UCSD-AML1 (cell line): ENCODE data around the gene MPV17L2.

ENCODE experiments used
- DNase-seq: peaks from one replicate; lab custom pipeline; 2025; ENCODE audit not compliant: unreplicated experiment; lab: John Stamatoyannopoulos, UW

MPV17L2 gene

DNA sequence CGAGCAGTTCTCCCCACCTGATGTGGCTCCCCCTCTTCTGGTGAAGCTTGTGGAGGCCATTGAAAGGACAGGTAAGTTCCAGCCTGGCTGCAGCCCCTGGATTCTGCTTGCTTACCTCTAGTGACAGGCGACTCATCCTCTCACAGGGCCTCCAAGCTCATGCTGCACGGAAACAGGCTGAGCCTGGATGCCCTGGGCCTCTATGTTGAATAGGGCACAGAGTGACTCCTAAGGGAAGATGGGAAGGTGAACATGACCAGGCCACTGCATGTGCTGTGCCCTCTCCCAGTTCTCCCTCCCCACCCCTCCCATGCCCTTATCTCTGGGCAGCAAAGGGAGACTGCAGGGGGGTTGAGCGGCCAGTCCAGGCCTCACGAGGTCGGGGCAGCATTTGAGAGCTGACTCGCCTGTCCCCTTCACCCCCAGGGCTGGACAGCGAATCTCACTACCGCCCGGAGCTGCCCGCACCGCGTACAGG is 32.5 kb upstream of the MPV17L2 start:
- no peak for DNase-seq

DNA sequence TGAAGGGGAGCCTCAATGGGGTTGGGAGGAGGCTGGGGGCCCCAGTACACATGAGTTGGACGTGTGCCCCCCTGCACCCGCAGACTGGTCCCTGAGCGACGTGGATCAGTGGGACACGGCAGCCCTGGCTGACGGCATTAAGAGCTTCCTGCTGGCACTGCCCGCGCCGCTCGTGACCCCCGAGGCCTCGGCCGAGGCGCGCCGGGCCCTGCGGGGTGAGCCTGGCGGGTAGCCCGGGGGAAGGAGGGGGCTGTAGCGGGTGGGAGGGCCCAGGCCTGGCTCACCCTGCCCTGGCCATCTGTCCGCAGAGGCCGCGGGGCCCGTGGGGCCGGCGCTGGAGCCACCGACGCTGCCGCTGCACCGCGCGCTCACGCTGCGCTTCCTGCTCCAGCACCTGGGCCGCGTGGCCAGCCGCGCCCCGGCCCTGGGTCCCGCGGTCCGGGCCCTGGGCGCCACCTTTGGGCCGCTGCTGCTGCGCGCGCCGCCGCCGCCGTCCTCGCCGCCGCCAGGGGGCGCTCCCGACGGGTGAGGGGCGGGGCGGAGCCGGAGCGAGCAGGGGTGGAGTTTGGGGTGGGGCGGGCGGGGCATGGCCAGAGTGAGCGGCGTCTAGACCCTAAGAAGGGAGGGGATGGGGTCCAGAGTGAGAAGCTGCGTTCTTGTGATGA is 31.9 kb upstream of the MPV17L2 start:
- peak; percentile 77 for DNase-seq

DNA sequence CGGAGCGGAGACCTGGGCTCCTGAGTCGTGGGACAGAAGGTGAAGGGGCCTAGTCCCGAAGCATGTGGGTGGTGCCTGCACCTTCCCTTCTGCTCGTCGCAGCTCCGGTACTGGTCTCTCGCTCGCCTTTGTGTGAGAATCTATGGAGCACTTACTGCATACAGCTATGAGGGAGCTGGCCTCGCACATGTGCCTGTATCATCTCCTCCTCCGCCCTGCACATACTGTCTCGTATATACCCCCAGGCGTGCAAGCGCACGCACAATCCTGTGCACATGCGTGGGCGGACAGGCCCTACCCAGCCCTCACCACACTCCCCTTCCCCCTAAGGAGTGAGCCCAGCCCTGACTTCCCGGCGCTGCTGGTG is 31.4 kb upstream of the MPV17L2 start:
- DNase-seq, result no peak

DNA sequence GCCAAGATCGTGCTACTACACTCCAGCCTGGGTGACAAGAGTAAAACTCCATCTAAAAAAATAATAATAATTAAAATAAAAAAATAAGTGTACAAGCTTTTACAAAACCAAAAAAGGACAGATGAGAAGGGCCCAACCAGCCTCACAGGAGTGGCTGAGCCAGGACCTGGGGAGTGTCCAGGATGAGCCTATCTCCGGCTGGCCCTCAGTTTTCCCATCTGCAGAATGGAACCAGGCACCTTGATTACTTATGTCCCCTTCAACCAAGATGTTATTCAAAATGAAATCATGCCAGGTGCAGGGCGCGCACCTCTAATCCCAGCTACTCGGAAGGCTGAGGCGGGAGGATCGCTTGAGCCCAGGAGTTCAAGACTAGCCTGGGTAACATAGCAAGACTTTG is 28.9 kb upstream of the MPV17L2 start:
- no peak for DNase-seq

DNA sequence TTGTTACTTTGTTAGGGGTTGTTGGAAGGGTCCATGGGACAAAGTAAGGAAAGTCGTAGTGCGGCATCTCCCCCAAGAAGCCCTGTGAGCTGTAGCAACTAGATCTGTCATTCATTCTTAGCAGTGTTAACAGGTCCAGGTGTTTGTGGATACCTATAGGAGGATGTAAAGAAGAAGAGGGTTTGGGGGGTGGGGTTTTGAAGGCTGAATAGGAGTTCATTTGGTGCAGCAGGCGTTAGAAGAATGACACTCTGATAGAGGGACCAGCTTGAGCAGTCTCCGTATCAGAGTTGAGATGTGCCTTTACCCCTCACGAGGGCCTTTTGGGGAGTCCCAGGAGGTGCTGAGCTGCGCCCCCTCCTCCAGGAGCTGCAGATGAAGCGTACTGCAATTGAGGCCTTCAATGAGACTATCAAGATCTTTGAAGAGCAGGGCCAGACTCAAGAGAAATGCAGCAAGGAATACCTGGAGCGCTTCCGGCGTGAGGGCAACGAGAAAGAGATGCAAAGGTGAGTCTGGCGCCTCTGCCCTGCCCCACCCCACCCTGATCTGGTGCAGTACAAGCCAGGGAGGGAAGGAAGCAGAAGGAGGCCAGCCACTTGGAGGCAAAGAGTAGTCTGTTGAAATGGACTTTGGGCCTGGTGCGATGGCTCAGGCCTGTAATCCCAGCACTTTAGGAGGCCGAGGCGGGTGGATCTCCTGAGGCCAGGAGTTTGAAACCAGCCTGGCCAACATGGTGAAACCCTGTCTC is 27.0 kb upstream of the MPV17L2 start:
- no peak for DNase-seq

DNA sequence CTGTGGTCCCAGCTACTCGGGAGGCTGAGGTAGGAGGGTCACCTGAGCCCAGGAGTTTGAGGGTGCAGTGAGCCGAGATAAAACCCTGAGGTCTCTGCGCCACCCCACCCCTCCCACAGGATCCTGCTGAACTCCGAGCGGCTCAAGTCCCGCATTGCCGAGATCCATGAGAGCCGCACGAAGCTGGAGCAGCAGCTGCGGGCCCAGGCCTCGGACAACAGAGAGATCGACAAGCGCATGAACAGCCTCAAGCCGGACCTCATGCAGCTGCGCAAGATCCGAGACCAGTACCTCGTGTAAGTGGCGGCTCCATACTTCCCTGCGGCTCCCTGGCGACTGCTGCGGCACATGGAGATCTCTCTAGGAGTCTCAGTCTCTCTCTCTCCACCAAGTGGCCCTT is 26.0 kb upstream of the MPV17L2 start:
- DNase-seq, result no peak

DNA sequence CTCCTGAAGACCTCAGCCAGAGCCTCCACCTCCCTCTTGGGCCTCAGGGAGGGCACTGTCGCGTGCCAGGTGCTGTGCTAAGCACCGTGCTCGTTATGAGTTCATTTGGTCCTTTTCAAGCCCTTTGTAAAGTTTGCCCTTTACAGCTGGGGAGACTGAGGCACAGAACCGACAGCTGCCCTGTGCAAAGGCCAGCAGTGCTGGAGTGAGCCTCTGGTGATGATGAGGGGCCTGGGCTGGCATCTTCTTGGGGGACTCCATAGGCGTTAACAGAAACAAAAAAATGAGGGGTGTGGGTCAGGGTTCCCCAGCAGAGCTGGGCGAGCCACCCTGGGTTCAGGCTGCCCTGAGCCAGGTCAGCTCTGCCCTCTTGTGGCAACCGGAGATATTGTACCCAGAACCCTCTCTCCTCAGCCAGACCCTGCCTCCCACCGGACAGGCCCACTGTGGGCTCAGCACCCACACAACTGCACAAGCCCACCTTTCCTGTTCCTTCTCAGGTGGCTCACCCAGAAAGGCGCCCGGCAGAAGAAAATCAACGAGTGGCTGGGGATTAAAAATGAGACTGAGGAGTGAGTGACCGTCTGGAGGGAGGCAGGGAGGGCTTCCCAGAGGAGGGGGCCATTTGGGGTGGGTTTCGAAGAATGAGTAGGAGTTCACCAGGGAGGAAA is 24.9 kb upstream of the MPV17L2 start:
- peak; percentile 46 for DNase-seq

DNA sequence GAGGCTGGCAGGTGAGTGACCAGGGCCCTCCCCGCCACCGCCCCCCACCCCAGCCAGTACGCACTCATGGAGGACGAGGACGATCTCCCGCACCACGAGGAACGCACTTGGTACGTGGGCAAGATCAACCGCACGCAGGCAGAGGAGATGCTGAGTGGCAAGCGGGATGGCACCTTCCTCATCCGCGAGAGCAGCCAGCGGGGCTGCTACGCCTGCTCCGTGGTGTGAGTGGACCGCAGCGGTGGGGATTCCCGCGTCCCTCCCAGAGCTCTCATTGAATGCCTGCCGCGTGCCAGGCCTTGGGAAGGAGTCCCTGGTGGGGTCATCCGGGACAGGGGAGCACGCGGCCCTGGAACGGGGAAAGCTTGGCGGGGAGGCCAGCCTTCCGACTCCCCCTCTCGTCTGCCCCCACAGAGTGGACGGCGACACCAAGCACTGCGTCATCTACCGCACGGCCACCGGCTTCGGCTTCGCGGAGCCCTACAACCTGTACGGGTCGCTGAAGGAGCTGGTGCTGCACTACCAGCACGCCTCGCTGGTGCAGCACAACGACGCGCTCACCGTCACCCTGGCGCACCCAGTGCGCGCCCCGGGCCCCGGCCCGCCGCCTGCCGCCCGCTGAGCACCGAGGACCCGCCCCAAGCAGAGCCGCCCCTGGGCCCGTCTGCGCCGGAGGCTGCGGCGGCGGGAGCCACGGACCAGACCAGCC is 24.2 kb upstream of the MPV17L2 start:
- no peak for DNase-seq

DNA sequence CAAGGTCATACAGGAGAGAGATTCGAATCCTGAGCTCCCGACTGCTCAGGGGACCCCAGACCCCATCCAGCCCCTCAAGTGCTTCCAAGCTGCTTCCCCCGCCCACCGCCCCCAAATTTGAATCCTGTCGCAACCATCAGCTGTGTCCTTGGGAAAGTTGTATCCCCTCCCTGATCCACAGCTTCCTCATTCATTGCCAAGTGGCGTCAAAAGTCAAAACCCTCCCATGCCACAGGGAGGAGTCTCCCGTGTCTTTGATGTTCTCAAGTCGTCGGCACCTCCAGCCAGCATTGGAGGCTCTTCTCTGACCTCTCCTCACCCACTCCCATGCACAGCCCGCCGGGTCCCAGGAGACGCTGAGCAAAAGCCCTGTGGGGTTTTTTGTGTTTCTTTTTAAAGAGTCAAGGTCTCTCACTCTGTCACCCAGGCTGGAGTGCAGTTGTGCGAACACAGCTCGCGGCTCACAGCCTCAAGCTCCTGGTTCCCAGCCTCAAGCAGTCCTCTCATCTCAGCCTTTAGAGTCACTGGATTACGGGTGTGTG is 22.2 kb upstream of the MPV17L2 start:
- DNase-seq, result peak; percentile 22

DNA sequence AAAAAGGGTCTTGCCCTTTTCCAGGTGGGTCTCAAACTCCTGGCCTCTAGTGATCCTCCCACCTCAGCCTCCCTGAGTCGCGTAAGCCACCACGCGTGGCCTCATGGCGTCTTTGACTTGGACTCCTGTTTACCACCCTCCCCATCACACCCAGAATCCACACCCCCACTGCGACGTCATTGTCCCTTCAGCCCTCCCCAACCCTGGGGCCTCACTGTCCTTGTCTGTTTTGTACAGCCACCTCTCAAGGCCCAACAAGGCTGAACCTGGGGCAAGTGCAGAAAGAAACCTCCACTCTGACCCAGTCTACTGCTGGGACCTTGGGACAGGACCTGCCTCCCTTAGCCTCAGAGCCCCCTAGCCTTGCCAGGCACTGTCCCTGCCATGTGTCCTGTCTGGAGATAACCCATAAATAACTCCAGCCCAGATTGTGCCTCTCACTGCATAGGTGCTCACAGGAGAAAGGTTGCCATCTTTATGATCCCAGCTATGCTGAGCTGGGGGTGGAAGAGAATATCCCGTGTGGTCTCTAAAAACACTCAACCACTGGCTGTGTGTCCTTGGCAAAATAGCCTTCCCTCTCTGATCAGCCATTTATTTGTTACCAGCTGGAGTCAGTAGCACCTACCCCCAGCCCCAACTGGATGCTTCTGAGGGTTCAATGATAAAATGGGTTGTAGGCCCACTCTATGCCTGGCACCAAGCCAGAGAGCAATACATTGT is 21.3 kb upstream of the MPV17L2 start:
- DNase-seq, result no peak

DNA sequence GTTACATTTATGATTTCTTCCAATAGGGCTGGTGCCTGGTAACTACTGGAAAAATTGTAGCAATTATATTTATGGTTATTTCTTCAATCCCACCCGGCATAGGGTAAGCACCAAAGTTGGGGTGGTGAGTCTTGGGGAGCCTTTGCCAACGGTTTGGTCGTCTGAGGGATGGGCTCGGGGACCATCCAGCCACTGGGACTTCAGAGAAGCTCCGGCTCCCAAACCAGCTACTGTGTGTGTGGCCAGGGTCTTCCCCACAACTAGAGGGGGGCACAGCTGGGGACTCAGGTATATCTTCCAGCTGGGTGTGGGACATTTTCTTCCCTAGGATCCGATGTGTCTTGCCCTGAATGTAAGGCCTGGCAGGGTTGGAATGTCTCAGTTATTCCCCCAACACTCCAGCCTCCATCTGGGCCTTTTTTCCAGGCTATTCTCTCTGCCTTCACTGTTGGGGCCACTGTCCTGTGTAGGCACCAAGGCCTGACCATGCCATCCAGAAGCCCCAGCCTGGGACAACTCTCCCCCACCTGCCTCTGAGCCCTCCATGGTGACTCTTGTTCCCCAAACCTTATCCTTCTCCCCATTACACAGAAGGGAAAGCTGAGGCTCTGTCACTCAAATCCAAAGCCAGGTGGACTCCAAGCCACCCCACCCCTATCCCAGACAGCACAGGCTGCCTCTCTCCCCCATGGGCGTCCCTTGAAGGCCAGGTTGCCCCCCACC is 20.5 kb upstream of the MPV17L2 start:
- DNase-seq, result no peak

DNA sequence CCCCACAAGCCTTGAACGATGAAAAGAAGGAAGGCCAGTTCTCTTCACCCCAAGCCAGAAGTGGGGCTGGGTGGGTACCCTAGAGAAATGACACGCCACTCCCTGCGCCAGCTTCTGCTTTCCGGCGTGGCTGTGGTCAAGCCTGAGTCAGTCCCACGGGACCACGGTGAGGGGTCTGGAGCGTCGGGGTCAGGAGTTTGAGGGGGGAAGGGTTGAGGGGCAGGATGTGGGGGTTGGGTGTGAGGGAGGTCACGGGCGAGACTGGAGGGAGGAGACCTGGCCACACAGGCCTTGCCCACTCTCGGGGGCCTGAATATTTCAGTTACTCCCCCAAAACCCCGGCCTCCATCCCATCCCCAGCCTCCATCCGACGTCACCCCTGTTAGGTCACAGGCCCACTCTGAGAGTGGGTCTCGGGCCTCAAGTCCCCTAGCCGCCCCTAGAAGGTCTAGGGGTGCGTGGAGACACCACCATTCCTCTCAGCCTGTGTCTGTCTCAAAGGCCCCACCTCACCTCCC is 19.9 kb upstream of the MPV17L2 start:
- peak; percentile 70 for DNase-seq

DNA sequence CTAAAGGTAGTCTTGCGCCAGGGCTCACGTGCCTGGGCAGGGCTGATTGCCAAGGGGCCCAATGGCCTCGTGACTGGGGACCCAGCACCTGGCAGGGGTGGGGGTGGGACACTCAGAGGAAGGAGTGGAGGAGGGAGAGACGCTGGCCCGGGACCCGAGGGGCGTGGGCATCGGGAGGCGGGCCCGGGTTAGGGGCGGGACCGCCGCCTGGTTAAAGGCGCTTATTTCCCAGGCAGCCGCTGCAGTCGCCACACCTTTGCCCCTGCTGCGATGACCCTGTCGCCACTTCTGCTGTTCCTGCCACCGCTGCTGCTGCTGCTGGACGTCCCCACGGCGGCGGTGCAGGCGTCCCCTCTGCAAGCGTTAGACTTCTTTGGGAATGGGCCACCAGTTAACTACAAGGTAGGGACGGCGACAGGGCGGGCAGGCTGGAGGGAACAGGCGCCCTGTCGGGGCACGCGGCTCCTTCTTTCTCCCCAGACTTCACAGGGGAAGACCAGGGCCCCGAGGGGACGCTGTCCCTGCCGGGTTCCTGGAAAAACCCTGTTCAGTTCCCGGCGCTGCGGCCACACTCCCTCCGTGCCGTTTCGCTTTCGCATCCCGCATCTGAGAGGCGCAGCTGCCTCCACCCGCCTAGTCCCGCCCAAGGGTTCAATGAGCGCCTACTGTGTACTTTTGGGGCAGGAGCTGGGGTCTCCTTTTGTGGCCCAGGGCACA is 19.3 kb upstream of the MPV17L2 start, which contains the start of gene IFI30:
TSS of gene IFI30 (plus strand) at position 242 of the 717 bp plus-strand sequence. CDS start at position 271, 29 bp downstream.
- peak; percentile 81 for DNase-seq

DNA sequence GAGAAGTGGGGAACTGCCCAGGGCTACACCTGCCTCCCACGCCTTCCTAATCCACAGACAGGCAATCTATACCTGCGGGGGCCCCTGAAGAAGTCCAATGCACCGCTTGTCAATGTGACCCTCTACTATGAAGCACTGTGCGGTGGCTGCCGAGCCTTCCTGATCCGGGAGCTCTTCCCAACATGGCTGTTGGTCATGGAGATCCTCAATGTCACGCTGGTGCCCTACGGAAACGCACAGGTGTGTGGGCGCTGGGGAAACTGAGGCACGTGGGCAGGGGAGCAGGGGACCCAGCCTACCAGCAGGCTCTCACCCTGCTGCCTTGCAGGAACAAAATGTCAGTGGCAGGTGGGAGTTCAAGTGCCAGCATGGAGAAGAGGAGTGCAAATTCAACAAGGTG is 18.0 kb upstream of the MPV17L2 start:
- no peak for DNase-seq

DNA sequence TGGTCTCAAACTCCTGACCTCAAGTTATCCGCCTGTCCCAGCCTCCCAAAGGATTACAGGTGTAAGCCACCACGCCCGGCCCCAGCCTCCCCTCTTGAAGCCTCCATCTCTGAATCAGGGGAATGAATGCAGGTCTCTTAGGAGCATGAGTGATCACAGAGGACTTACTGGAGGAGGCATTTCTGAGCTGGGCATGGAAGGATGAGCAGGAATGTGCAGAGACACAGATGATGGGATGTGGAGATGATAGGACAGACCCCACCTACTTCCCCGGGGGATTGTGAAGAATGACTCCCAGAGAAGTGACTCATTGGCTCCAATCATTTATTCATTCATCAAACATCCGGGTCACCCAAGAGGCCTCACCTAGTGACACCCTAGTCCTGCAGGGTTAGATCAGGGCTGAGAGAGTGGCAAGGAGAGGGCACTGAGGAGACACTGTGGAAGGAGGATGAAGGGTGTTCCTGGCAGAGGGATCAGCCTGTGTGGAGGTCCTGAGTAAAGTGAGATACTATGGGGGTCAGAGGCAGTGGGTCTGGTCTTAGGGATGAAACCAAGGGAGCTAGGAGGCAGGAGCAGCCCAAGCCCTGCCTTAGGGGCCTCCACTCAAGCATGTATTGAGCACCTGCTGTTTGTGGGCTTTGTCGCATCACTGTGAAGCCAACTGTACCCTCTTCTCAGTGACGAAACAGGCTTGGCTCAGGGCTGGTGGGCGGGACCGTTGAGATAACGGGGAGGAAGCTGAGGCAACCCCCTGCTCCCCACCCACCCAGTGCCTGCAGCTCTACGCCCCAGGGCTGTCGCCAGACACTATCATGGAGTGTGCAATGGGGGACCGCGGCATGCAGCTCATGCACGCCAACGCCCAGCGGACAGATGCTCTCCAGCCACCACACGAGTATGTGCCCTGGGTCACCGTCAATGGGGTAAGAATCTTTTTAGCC is 16.4 kb upstream of the MPV17L2 start:
- DNase-seq, result no peak

DNA sequence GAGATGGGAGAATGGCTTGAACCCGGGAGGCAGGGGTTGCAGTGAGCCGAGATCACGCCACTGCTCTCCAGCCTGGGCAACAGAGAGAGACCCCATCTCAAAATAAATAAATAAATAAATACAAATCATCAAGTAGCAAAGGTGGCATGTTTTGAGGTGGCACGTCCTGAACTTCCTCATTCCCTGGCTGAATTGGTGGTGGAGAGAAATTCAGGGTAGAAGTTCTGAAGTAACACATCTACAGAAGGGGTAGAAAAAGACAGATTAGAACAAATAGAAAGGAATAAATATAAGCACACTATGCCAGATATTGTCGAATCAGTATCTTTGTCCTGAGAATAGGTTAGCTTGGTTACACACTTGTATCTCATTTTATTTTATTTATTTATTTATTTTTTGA is 13.1 kb upstream of the MPV17L2 start:
- no peak for DNase-seq

DNA sequence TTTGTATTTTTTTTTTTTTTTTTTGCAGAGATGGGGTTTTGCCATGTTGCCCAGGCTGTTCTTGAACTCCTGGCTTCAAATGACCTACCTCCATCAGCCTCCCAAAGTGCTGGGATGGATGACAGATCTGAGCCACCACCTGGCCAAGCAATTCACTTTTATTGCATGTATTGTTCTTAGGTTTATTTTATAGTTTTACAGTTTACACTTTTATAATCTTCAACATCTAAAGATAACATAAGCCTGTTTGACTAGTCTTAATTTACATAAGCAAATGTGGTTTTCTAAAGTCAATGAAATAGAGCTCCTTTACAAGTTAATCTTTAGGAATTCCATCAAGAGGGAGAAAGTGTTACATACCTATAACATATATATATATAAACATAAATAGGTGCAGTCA is 9.5 kb upstream of the MPV17L2 start:
- no peak for DNase-seq

DNA sequence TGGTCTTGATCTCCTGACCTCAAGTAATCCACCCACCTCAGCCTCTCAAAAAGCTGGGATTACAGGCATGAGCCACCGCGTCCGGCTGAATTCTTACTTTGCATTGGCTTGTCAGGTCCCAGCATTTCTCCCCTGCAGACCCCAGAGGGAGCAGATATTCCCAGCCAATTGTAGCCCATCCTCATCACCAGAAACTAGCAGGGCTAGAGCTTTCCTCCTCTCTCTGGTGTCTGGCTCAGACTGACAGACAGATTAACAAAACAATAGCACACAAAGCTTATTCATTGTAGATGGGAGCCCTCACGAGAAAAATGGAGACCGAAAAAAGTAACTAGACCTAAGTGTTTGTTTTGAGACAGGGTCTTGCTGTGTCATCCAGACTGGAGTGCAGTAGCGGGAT is 7.5 kb upstream of the MPV17L2 start:
- DNase-seq, result no peak
